Pancreas (tissue), 10 donors: Measurements from ENCODE around the gene IFT88. TPM values are rescaled to one million over a fixed set of nuclear protein-coding genes. Genes with fewer than 3 reads are reported as not detected.

Experiments
- ATAC-seq, 4 donors: fragments of 200-7000 bp; cut with Tn5 transposase; one replicate each; pipeline versions ENCODE4 v1.8.0 to v1.9.1; 2020; ENCODE audit warnings: mild to moderate bottlenecking in 4 of 4, moderate library complexity in 4 of 4
- DNase-seq, 6 donors: peaks; one replicate each; pipeline ENCODE4 v3.0.0-alpha.2; 2020
- FAIRE-seq: peaks from 2 replicates; lab custom pipeline; 2012; peaks lifted over from hg19 to GRCh38; lab: Jason Lieb, UNC
- H3K27ac ChIP-seq, 4 donors: fragments of 200-600 bp; sonication (generic); 1 replicate in 3 of 4; 2 replicates in 1 of 4; pipeline versions ENCODE4 v1.5.0 to v1.8.0; 2020
- H3K27me3 ChIP-seq, 4 donors: fragments of 200-600 bp; one replicate each; pipeline ENCODE4 v1.8.0; 2021
- H3K36me3 ChIP-seq, 3 donors: fragments of 200-600 bp; sonication (generic) in 1 of 3; one replicate each; pipeline versions ENCODE4 v1.5.0 to v1.8.0; 2020 to 2021
- H3K4me1 ChIP-seq, 3 donors: fragments of 200-600 bp; one replicate each; pipeline ENCODE4 v1.8.0; 2021
- H3K4me3 ChIP-seq, 4 donors: fragments of 200-600 bp; sonication (generic) in 2 of 4; one replicate each; pipeline versions ENCODE4 v1.5.0 to v1.8.0; 2020 to 2021
- H3K9me3 ChIP-seq, 4 donors: fragments of 200-600 bp; one replicate each; pipeline ENCODE4 v1.8.0; 2021
- CTCF ChIP-seq, 4 donors: fragments of 200-600 bp; sonication (generic) in 3 of 4; IDR thresholded peaks; one replicate each; pipeline versions ENCODE4 v1.5.0 to v1.8.0; 2021; ENCODE audit warnings: antibody characterized with exemption in 4 of 4
- WGBS, 2 donors: extraction: QIAGEN DNeasy Blood & Tissue Kit; methylation state at CpG; one replicate each; pipeline ENCODE4 v1.1.7; 2013; 5-methylcytosine and 5-hydroxymethylcytosine counted together
- intact Hi-C, 3 donors: fragments of 100-400 bp; cut with DNase I; formaldehyde crosslinking; loops; one replicate each; pipeline versions ENCODE4 v1.11.1 to v1.14.2; 2022
- polyA plus RNA-seq, 2 donors: library from polyadenylated mRNA; stranded (reverse); fragments of 200-250 nt; gene quantifications; one replicate each; pipeline ENCODE4 v1.2.3, GENCODE V29; 2013
- total RNA-seq, 6 donors: library from RNA; stranded (reverse); fragmentation: NEBNext Ultra II Directional in 4 of 6; extraction: Animal tissue kit (Norgen Biotek cat#: 25700) in 4 of 6; gene quantifications; one replicate each; pipeline versions ENCODE4 v1.2.1 to v1.2.4, GENCODE V29; 2021 to 2023
- donor health status: healthy with polysubstance abuse.
- donor health status: DM: no; HTN: no; CAD: no; lungs with moderate emphysema.
- donor health status: DM: no; HTN: no; CAD: no.
- donor health status: control.
- donor health status: control.
- donor health status: Bipolar disorder and iron deficiency.
- donor health status: DM: yes; HTN: yes; CAD: no.
- donor health status: DM: no; HTN: no; CAD: no.
- donor health status: DM: no; HTN: no; CAD: no.
- donor health status: DM: yes; HTN: yes; CAD: no.

The IFT88 gene
- total and polyA plus RNA-seq, 8 donors: 4.7 to 16.0 (median 7.0) TPM

- H3K4me3 ChIP-seq: no peak overlapping the region
- ATAC-seq: no peak
- peaks cover 0 to 5% (median 0%) of the 10 kb centered on the region in 3 donors for H3K4me1 ChIP-seq
- DNase-seq: no peak
- 47 to 56% methylated on average over 5 of the region's 5 CpGs for WGBS, 2 donors
- H3K27ac ChIP-seq: no peak overlapping the region
- H3K27me3 ChIP-seq: peaks cover 0 to 4% (median 0%) of the 10 kb centered on the region in 4 donors
- intact Hi-C loops: no loop called here
- TF ChIP-seq CTCF (IDR thresholded peaks at IDR 0.05): no peak
- no peaks in the 10 kb centered on the region for H3K9me3 ChIP-seq
- no peak for FAIRE-seq
- H3K36me3 ChIP-seq: no peaks in the 10 kb centered on the region
Observed at GRCh38 chr13:20550799-20551198, 16.2 kb upstream of the IFT88 start.

DNA sequence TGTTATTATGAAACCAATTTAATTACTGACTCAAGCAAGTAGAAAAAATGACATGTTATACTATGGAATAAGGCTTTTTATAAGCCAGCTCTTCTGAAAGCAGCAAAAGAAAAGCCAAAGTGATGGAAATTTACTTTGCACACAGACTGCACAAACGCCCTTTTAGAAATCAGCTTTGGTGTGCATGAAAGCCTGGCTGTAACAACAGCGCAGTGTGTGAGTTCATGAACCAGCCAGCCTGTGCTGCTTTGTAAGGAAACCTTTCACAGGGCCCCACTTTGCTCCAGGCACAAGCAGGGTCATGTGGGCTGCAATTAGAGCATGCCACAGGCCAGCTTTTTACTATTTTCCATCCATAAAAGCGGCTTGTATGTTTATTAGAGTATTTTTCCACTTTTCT, 13.6 kb upstream of the IFT88 start:
- intact Hi-C loops: no loop called here
- 69 to 71% methylated on average over 3 of the region's 3 CpGs for WGBS, 2 donors
- Histone ChIP-seq H3K4me3 (no peak overlapping the region), H3K27me3 (peaks cover 0 to 4% (median 0%) of the 10 kb centered on the region in 4 donors), H3K27ac (no peak overlapping the region), H3K4me1 (no peaks in the 10 kb centered on the region), H3K36me3 (no peaks in the 10 kb centered on the region), H3K9me3 (no peaks in the 10 kb centered on the region)
- FAIRE-seq: no peak
- TF ChIP-seq CTCF (IDR thresholded peaks at IDR 0.05): no peak
- DNase-seq: no peak
- ATAC-seq: no peak

DNA sequence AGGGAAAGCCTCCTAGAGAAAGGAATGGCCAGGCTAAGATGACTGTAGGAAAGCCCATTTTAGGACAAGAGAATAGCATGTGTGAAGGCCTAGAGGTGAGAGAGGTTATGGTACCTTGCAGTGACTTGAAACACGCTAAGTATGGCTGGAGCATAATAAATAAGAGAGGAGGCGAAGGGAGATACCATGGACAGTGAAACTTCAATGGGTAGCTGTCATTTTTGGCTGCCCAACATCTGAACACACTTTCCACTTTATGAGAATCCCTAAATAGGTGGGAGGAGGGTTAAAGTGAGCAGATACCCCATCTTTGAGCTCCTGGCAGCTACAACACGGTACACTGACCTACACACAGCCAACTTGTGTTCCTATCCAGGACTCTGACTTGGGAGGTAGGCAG, 8.0 kb upstream of the IFT88 start:
- Histone ChIP-seq H3K27ac (no peak overlapping the region), H3K9me3 (no peaks in the 10 kb centered on the region), H3K4me1 (no peaks in the 10 kb centered on the region), H3K4me3 (no peak overlapping the region), H3K36me3 (no peaks in the 10 kb centered on the region), H3K27me3 (no peaks in the 10 kb centered on the region)
- FAIRE-seq: no peak
- intact Hi-C loops: no loop called here
- no peak for ATAC-seq
- TF ChIP-seq CTCF (IDR thresholded peaks at IDR 0.05): no peak
- DNase-seq: no peak
- 82 to 95% methylated on average over 3 of the region's 3 CpGs for WGBS, 2 donors

DNA sequence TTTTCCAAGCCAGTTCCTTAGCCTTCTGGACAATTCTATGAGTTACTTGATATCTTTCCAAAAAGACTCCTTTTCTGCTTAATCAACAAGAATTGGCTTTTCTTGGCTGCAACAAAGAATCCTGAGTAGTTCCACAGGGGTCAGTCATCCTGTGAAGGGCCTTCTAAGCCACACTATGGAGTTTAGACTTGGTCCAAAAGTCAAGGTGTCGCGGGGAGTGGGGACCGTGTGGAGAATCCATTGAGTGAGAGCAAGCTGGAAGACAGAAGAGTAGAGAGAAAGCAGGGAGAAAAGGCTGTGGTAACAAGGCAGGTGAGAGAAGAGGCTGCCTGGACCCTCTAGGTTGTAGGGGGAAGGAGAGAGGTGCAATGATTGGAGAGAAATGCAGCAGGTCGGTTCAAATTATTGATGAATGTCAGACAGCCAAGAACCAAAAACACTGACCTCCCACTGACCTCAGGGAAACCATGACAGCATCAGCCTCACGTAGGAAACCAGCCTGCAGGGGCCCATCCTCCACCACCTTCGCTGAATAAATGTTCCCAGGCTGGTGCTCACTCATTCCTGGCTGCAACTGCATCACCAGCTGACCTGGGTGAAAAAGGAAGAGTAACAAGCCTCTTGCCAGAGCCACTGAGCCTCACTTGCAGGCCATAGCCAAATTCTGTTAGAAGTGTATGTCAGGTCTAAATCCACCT, 7.1 kb upstream of the IFT88 start:
- Histone ChIP-seq H3K27me3 (no peaks in the 10 kb centered on the region), H3K9me3 (no peaks in the 10 kb centered on the region), H3K4me1 (no peaks in the 10 kb centered on the region), H3K4me3 (no peak overlapping the region), H3K36me3 (no peaks in the 10 kb centered on the region), H3K27ac (no peak overlapping the region)
- FAIRE-seq (no peak), DNase-seq (no peak), ATAC-seq (peak in 1 of 4 donors; percentile 12)
- no peak for TF ChIP-seq CTCF (IDR thresholded peaks at IDR 0.05)
- WGBS, 2 donors: 68% methylated on average over 6 of the region's 6 CpGs
- intact Hi-C loops: no loop called here

DNA sequence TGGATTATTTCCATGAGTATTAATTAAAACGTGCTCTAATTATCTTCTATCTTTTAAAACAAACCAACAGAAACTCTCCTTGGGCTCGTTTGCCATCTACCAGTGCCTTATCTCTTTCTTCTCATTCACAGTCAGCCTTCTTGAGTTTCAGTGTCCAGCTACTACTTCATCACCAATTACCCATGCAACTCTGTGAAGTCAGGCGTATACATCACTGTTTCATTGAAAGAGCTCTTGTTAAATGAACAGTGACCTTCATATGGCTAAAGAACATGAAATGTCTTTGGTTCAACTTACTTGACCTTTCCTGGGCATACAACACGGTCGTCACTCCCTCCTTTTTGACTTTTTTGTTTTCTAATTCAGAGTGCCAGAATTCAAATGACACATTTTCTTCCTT, 5.2 kb upstream of the IFT88 start:
- Histone ChIP-seq H3K36me3 (no peaks in the 10 kb centered on the region), H3K4me3 (no peak overlapping the region), H3K4me1 (no peaks in the 10 kb centered on the region), H3K27ac (no peak overlapping the region), H3K27me3 (no peaks in the 10 kb centered on the region), H3K9me3 (no peaks in the 10 kb centered on the region)
- 45 to 53% methylated on average over 5 of the region's 5 CpGs for WGBS, 2 donors
- intact Hi-C loops: no loop called here
- no peak for ATAC-seq
- no peak for FAIRE-seq
- no peak for DNase-seq
- TF ChIP-seq CTCF (IDR thresholded peaks at IDR 0.05): no peak
